LNCaP clone FGC (cell line): Measurements from ENCODE around the gene CACNG4.

Experiments used
- DNase-seq: peaks from one replicate; pipeline ENCODE4 v3.0.0-alpha.2; 2011; ENCODE audit warnings: low read depth
- H3K4me3 ChIP-seq: 2 replicates; pipeline ENCODE4 v1.5.1; 2011; ENCODE audit warnings: mild to moderate bottlenecking, low read depth, low read length, control low read depth
- CTCF ChIP-seq: IDR thresholded peaks from 2 replicates; pipeline ENCODE4 v1.5.1; 2012; ENCODE audit warnings: mild to moderate bottlenecking; ENCODE audit not compliant: control insufficient read depth, insufficient read depth; ENCODE audit errors: extremely low read depth

CACNG4 gene

DNA sequence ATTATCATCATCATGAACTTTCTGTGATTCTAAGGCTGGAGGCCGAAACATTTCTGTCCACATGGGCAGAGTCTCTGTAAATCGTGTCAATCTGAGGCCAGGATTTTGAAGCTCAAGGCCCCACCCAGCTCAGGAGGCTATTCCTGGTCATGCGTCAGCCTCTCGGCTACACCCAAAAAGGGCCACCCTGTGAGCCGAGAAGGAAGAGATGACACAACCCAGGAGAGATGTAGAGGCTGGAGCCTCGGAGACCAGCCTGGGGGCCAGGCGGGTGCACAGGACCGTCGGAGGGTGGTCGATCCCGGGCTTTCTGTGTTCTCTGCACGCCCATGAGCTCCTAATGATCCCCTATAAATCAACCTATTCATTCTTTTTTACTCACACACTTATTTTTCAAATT is 78.8 kb downstream of the CACNG4 start:
- no peak overlapping the region for H3K4me3 ChIP-seq
- TF ChIP-seq CTCF = no peak
- DNase-seq = no peak

- H3K4me3 ChIP-seq = no peak within 1 kb of the TSS
- no peak for TF ChIP-seq CTCF
- no peak for DNase-seq
Observed at GRCh38 chr17:67044016-67044772, 79.7 kb downstream of the CACNG4 start, which contains the start of gene CACNG1. CACNG1 (plus strand) TSS chr17:67044554; CDS start chr17:67044661, 107 bp downstream.

GRCh38 chr17:67044940-67045339 is 80.4 kb downstream of the CACNG4 start:
- no peak overlapping the region for H3K4me3 ChIP-seq
- TF ChIP-seq CTCF = no peak
- no peak for DNase-seq

DNA sequence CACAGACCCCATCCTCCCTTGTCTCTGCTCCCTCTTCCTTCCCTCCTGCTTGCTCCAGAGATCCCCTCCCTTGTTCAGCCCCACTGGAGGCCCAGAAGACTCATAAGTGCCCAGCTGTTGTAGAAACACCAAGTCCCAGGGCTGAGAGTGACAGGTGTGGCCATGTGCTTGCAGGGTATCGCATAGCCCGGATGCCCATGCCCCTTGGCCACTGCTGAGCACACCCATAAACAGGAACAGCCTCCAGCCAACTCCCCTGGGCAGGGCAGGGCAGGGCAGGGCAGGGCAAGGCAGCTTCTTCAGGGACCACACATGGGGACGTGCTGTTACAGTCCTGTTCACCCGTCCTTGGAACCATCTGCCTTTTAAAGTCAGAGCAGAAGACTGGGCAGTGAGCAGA is 81.9 kb downstream of the CACNG4 start:
- no peak for DNase-seq
- no peak for TF ChIP-seq CTCF
- H3K4me3 ChIP-seq = no peak overlapping the region

- no peak overlapping the region for H3K4me3 ChIP-seq
- no peak for TF ChIP-seq CTCF
- DNase-seq = no peak
Observed at GRCh38 chr17:67047382-67047781, 82.9 kb downstream of the CACNG4 start.

DNA sequence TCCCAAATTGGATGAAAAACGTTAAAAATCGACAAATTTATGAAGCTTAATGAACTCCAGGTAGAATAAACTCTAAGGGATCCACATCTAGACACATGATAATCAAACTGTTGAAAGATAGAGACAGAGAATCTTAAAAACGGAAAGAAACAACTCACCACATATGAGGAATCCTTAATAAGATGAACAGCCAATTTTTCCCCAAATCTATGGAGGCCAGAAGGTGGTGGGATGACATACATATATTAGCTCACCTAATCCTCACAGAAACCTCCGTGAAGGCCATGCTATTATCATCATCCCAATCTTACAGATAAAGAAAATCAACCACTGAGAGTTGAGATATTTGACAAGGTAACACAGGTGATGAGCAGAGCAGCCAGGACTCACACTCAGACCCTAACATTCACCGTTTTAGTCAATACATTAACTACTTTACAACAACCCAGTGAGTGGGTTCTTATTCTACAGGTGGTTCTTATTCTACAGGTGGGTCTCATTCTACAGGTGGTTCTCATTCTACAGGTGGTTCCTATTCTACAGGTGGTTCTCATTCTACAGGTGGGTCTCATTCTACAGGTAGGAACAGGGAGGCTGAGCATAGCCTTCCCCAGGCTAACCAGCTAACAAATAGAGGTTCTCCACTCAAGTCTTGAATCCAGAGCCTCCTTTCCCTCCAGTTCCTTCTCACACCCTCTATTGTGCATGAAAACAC is 84.7 kb downstream of the CACNG4 start:
- DNase-seq = no peak
- no peak for TF ChIP-seq CTCF
- H3K4me3 ChIP-seq = no peak overlapping the region

DNA sequence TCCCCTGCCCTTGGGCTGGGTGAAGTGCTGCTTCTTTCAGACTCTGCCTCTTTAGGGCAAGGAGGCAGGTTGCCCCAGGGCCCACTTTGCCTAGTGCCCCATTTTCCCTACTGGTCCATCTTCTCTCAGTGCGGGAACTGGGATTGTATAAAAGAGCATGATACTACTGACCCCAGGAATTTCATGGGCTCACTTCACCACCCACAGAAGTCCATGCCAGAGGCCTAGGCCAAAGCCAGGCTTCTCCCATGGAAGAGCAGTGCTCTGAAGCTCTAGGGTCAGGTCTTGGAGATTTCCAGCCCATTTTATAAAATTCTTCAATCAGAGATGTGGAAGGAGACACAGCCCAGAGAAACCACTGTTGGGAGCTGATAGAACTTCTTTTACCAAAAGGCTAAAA is 85.6 kb downstream of the CACNG4 start:
- H3K4me3 ChIP-seq = no peak overlapping the region
- no peak for DNase-seq
- TF ChIP-seq CTCF = no peak
